HG02571 (cell line): Measurements from ENCODE around the gene MSMP.

Experiments used
- ATAC-seq: cut with Tn5 transposase; IDR thresholded peaks from one replicate; pipeline ENCODE4 v1.9.1; 2021; ENCODE audit warnings: mild to moderate bottlenecking, moderate library complexity; ENCODE audit not compliant: unreplicated experiment

Gene MSMP

DNA sequence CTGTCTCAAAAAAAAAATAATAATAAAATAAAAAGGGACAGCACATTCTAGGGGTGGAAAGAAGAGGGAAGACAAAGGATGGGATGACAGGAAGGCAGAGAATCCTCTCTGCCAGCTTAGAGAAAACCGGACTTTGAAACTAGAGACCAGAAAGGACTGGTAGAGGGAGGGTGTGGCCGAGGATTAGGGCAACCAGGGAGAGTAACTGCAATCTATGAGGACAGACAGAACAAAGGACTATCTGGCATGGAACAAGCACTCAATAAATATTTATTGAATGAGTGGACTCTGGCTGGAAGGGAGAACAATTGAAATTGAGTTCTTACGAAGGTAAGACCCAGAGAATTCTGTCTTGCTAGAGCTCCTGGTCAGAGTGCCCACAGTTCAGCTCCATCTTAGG is 7.5 kb downstream of the MSMP start:
- no peak for ATAC-seq

DNA sequence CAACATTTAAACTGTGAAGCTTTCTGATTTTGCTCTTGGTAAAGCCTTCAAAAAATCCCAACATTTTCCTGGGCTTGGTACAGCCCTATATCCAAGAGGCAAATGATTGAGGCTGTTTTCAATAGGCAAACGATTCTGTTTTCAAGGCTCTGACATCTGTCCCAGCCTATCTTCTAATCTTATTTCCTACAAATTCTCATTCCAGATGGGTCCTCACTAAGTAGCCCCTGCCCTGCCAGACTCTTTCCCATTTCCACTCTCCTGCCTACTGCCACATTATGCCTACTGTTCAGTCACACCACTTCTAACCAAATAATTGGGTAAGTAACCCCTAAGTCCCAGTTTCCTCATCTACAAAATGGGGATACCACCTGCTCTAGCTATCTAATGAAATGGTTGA is 8.5 kb downstream of the MSMP start:
- ATAC-seq, result no peak

DNA sequence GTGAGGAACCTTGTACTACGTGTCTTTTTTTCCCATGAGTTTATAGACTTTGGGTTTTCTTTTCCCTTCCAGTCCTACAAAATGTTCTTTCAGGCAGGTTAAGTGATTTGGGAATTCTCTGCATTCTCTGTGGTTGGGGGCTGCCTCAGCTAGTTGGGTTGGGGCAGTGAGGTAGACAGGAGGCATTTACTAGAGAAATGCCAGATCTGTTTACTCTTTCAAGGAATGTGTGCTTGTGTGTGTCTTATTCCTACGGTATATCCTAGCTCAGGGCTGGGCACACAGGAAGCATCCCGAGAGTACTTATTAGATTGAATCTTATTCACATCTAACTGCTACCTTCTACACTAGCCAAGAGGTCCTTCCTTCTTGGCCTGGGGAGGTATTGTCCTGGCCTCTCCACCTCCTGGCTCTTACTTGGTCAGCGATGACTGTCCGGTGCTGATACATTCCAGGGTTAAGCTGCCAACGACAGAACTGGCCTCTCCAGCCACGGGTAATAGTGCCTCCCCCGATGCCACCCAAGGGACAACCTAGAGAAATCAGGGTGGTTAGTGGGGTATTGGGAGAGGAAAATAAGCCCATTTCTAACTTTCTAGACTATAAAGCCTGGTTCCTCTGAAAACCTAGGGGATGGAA is 10.1 kb downstream of the MSMP start:
- no peak for ATAC-seq

DNA sequence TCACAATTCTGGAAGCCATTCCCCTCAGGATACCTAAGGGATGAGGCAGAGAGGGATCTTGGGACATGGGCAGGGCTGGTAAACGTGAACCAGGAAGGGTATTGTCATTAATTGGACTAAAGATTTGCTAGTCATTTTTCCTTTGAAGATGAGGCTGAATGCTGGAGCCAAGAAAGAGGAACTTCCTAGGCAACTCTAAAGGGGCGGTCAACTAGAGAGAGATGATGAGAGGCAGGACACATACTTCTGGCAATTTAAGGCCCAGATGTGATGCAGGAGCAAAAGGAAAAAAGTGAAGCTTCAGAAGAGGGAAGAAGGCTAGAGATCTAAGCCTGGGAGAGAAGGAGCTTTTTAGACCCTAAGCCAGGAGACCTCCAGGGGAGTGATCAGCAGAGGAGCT is 10.6 kb downstream of the MSMP start:
- ATAC-seq, result no peak

DNA sequence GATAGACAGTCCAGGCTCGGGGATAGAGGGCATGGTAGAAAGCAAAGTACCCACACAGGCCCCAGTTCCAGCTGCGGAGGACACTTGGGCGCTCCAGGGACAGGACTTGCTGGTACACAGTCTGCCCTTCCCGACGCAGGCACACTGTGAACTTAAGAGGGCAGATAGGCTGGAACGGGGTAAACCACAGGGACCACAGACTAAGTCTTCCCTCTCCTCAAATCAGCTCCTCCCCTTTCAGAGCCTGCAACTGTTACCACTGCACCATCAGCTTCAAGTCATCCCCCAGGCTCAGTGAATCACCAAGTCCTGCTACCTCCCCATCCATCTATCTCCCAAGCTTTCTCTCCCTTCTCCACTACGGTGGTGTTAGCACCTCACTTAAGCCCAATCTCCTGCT is 12.3 kb downstream of the MSMP start:
- no peak for ATAC-seq

DNA sequence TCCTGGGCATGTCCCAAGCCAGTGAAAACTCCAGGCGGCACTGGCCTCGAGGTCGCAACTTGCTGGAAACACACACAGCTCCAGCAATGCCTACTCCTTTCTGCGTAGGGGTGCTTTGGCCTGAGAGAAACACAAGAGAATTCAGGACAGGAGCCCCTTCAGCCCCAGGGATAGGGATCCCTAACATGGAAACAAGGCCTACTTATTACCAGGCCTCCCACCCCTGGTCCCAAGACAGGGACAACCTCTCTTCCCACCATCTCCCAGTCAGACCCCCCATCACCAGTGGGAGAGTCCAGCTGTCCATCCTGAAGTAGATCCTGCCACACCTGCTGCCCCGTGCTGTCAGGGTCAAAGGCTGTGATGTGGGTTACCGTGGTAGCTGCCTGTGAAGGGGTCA is 13.8 kb downstream of the MSMP start:
- no peak for ATAC-seq

DNA sequence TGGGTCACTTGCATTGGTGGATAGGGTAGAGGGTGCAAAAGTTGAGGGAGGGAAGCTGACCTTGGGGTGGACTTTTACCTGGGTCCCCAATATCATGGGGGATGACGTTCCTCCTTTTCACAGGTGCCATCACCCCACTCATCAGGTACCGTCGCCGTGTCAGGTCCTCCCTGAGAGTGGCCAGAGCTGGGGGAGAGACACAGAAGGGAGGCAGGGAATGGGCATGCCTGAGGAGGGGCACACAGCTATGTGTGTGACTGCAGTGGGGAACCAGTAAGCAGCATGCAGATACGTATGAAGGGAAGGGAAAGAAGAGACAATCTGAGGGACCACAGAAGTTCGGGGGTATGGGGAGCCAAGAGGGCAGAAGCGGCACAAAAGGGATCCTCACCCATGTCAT is 15.2 kb downstream of the MSMP start:
- ATAC-seq, result no peak

DNA sequence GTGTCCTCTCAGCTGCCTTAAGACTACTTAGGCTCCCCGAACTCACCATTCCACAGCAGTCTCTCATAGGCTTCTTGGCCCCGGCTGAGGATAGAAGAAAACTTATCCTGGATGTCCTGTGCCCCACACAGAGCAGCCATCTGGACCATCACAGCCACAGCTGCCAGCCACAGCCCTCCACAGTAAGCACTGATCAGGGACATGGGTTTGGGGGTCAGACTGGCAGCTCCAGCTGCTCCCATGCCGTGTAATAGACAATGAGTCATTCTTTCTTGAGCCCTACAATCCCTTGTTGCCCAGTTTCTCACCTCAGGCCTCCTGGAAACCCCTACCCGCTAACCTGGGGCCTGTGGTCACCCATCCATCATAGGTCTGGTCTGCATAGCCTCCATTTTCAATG is 15.9 kb downstream of the MSMP start:
- ATAC-seq, result no peak

DNA sequence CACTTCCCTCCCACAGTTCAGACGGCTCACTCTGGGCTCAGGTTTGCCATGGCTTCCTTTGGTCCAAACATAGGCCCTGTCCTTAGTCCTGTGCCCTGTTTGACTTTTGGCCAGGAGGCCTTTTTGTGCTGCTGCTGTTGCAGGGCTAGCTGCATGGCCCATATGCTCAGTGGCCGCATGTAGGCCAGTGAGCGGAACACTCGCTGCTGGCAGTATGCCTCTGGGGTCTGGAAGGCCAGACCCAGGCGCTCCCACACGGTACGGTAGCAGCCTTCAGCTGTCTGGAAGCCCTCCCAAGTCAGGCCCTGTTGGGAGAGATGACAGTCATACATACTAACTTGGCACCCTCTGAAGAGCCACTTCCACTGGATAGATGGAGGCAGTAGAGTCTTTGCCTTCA is 16.9 kb downstream of the MSMP start:
- ATAC-seq, result no peak

DNA sequence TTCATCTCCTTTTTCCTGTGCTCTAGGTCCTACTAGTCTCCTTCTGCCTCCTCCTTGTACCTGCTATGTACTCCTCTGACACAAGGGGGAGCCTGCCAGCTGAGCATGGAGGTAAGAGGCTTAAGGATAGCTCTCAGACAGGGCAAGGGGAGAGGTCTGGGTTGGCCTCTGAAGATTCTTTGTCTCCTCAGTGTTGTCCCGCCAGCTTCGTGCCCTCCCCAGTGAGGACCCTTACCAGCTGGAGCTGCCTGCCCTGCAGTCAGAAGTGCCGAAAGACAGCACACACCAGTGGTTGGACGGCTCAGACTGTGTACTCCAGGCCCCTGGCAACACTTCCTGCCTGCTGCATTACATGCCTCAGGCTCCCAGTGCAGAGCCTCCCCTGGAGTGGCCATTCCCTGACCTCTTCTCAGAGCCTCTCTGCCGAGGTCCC is 17.9 kb downstream of the MSMP start:
- no peak for ATAC-seq

DNA sequence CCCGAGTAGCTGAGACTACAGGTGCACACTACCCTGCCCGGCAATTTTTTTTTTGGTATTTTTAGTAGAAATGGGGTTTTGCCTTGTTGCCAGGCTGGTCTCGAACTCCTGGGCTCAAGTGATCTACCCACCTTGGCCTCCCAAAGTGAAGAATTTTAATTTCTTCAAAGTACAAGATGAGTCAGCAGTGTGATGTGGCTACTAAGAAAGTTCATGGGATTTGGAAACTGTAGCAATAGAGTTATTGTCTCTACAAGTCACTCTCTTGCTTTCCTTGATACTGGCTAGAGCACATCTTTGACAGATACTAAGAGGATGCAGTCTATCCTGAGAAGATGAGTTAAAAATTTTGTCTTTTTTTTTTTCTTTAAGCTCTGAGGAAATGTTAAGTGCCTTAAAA is 20.0 kb downstream of the MSMP start:
- no peak for ATAC-seq

DNA sequence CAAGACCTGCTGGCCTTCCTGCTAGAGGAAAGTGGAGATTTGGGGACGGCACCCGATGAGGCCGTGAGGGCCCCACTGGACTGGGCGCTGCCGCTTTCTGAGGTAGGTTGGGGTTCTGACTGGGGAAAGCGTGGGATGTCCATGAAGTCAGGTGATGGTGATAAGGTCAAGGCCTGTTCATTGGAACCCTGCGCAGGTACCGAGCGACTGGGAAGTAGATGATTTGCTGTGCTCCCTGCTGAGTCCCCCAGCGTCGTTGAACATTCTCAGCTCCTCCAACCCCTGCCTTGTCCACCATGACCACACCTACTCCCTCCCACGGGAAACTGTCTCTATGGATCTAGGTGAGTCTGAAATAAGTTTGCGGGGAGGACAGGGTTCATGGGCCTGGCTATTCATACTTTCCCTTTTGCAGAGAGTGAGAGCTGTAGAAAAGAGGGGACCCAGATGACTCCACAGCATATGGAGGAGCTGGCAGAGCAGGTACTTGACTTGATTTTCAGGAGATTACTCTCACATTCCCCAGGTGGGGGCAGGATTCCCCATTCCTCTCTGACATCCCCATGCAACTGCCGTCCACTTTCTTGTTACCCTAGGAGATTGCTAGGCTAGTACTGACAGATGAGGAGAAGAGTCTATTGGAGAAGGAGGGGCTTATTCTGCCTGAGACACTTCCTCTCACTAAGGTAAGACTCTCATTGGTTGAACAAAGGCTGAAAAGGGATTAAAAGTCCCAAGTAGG is 21.1 kb downstream of the MSMP start:
- ATAC-seq, result peak; percentile 8

DNA sequence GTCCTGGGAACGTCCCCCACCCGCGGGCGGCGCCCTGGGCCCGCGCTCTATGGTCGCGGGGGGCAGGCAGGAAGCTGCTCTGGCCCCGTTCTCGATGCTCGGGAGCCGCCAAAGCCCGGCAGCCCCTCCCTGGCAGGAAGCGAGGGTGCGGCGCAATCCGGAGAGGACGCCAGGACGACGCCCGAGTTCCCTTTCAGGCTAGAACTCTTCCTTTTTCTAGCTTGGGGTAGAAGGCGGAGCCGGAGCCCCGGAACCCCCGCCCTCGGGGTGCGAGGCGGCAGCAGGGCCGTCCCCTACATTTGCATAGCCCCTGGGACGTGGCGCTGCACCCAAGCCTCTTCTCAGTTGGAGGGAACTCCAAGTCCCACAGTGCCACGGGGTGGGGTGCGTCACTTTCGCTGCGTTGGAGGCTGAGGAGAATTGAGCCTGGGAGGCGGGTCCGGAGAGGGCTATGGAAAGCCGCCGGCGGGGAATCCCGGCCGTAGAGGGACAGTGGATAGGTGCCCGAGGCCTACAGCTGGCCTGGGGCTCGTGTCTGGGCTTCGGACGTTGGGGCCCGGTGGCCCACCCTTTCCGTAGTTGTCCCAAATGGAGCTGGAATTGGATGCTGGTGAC is 21.8 kb downstream of the MSMP start, which contains the start of the genes CREB3 and TLN1:
CREB3 (plus strand) TSS at position 482 of the 615 bp plus-strand sequence; CDS start at position 589, 107 bp downstream.
TLN1 (minus strand) TSS at position 11 of the 615 bp plus-strand sequence. CDS start 6,501 bp downstream, outside the sequence.
- ATAC-seq, result peak; percentile 76

DNA sequence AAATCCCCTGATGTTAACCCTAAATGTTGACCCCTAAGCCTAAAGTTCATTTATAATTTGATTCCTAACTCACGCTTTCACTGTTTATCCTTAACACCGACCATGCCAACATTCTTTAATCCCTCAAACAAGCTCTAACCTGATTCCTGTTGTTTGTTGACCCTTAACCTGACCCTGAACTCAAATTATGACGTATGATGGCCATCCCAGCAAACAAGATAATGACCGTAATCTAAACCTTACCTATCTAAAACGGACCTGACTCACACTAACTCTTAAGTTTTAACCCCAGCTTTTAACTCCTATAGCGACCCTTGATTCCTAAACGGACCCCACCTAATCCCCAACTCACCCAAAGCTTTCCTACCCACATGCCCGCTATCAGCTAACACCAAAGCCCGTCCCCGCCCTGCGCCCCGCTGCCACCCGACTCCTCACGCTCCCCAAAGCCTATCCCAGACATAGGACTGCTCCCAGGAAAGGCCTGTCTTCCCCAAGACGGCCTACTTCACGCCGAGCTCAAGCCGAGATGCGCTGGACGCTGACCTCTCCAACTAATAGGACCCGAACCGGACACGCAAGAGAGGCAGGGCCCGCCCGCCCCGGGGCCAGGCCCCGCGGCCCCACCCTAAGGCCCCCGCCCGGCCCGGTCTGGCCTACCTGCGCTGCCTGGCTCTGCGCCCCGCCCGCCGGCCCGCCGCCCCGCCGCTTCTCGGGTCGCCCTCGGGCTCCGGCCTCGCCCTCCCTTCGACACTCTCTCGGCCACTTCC is 22.5 kb downstream of the MSMP start:
- ATAC-seq, result no peak

DNA sequence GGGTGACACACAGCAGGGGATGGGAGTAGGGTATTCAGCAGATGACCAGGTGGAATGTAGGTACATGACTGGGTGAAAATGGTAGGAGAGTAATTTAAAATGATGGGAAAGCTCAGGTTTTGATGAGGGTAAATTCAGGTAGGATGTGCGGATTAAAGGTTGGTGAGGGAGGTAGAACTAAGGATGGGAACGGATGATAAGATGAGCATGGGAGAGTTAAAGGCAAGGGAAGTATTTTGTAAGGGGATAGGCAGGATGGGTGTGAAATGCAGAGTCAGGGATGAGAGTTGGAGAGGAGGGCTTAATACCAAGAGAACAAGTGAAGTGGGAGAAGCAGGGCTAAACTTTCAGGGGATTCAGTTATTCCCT is 23.6 kb downstream of the MSMP start:
- ATAC-seq, result no peak

DNA sequence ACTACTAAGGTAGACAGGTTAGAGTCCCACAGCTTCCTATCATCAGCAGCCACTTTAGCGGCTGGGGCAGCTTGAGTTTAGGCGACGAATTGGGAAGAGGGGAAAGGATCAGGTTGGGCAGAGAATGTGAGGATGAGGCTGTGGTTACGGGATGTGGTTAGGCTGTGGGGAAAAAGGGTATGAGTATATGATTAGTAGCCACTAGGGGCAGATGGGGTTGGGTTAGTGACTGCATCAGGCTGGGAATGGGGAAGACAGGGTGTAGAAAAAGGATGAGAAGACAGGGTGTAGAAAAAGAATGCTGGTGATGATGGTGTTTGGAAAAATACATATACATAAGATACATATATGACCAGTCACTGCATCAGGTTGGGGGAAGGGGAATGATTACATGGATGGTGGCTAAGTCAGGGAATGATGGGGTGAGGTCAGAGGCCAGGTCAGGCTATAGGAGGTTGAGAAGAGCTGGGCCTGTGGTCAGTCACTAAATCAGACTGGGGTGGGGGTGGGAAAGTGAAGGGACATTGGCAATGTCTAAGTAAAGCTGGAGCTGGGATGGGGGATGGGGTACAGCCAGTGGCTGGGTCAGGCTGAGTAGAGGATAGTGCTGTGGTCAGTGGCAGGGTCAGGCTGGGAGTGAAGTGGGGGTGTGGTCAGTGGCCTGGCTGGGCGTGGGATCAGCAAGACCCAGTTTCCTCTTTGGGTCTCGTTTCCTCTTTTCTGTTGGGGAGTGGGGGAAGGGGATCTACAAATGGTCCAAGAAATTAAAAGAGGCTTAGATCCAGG is 24.2 kb downstream of the MSMP start:
- no peak for ATAC-seq

DNA sequence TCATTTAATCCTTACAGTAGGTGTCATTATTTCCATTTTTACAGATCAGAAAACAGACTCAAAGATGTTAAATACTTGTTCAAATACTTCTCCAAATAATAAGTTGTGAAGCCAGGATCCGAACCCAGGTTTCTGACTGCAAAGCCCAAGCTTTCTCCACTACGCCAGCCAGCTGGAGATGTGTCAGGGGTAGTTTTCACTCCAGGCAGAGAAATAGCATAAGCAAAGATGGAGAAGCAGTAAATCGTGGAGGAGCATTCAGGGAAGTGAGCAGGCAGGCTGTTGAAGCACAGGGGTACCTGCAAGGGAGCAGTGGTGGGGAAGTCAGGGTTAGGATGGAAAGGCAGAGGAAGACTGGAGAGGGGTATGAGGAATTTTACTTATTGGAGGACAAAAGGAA is 25.0 kb downstream of the MSMP start:
- no peak for ATAC-seq

DNA sequence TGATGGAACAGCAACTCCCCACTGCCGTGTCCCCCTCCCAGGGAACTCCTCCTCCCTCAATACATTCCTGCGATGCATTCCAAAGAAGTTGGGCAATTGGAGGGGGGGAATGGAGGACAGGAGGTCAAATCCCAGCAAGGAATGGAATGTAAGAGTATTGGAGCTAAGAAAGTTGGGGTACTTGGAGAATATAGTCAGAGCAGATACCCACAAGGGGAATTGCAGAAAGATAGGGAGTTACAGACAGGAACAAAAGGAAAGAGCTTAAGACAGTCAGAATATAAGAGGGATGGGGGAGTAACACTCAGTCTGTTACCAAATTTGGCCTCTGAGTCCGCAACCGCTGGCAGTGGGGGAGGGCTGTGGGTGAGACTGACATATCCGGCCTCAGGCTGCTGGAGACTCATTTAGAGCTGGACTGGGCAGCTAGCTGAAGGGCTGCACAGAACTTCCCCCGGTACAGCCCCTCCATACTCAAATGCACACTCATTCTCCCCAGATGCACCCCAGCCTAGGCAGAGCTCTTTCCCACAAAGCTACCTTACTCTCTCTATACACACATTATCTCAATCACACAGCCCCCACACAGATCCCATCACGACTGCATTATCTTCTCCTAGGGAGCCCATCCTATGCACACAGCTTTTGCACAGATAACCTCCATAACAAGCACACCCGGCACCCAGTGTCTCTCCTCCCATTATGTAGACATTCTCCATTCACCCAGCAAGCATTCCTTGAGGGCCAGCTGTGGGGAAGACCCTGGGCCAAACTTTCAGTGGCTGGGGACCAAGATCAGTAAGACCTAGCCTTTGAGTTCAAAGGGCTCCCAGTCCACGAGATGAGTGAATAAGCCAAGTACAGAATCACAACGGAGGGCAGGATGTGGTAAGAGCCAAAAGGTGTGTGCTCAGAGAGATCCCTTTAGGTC is 25.8 kb downstream of the MSMP start:
- ATAC-seq, result no peak

DNA sequence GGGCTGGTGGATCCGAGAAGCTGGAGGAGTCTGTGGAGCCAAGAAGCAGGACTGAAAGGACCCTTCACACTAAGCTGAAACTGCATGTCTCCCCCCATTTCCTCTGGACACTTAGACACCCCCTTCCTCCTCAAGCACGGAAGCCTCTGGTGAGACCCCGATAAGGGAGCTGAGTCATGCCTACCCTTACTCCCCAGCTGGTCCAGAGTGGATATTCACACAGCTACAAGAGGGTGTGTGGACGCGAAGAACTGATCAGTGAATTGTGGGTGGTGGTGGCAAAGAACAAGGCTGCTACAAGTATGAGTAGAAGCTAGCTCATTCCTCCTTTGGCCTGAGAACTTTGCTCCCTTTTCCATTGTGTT is 26.4 kb downstream of the MSMP start:
- ATAC-seq, result no peak

DNA sequence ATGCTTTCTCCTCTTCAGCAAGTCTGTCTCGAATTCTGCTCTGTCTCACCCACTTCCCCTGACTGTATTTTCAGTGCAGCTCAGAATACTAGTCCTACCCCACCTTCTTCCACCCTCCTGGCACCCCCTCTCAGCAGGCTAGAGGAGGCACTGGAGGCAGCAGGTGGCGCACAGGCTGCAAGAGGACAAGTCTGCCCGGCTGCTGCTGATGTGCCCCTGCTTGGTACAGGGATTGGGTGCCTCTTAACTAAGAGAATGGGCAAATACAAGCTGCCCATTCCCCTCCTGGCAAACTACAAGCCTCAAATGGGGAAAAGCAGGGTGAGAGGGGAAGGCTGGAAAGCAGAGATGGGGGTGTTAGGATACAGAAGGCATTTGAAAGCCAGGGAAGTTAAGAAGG is 27.1 kb downstream of the MSMP start:
- ATAC-seq, result no peak
